Stimulated activated CD4-positive, alpha-beta T cell treated with anti-CD3 and anti-CD28 coated beads, Interleukin-4, amount 100 ng/mL, for 48 hours (primary cell): ENCODE data around the gene LSAMP.
"Not testable (repeated sequence)": the region's sequence is repeated elsewhere in the genome, so short reads cannot be mapped to it uniquely, and the experiment has no call there.

ENCODE experiments used
- DNase-seq, 2 donors: peaks; one replicate each; pipeline ENCODE4 v3.0.0-alpha.2; 2020; ENCODE audit warnings: low read depth in 2 of 2

The LSAMP gene

DNA sequence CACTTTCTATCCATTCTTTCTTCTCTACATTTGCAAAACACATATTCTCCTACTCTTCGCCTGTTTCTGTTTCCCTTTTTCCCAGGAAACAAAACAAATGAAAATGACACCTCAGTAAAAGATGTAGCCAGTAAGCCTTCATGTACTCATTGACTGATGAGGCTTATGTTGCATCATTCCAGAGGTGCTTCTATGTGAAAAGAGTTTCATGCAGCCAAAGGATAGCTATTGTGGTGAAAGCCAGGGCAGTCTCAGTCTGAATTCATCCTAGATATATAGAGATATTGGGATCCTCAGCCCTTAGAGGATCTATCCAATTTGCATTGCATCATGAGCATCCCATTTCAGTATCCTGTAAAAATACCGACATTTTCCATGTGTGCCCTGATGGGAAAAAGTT is 554.7 kb downstream of the LSAMP start:
- no peak for DNase-seq

DNA sequence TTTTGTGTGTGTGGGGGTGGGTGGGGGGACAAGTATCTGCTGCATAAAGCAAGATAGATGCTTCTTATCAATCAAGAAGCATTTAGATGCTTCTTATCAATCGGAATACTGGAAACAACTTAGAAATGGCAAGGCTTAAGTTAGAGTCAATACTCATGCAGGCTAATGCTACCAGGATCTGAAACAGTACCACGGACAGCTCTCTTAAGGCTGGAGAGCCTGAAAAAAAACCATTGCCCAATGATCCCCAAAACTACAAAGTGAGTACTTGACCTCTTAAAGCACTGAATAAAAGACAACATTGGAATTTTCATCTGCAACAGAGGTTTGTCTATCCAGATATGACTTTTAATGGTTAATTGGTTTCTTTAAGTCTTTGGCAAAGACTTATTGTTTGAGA is 559.7 kb downstream of the LSAMP start:
- no peak for DNase-seq

DNA sequence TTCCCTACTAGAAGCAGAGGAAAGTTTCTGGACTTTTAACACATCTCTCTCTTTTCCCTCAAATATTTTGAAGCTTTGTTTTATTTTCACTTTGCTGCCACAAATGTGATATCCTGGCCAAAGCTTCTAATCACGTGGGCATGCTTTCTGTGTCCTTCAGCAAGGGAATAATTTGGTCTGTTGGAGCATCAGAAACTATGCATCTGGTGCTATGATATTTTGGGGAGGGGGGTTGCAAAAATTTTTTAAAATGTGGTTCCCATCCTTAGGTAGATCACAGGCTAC is 567.7 kb downstream of the LSAMP start:
- no peak for DNase-seq

DNA sequence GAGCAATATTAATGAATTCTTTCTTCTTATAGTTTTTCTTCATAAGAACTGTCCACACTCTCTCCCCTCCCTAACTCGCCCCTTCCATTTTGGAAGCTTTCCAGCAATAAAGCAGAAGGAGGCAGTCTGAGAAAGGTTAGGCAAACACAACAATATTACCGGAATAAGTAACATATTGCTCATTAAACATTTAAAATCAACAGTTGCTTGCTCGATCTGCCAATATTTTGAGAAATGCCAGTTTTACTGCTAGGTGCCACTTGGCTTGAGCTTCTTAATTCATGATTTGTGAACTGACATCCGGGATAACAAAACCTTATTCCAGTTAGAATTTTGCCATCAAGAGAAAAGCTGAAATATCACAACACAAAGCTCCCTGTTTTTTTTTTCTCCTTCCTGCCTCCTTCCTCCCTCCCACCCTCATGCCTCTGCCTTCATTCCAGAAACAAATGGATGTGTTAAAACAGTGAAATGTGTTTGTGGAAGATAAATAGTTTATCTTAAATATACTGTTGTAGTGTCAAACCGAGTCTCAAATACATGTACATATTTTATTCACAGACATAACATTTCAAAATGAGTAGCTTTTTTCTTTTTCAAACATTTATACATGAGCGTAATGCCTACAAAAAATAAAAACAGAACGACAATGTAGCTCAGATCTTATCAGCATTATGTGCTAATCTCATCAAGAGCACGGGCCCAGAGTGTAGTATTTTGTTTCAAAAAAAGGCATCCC is 568.2 kb downstream of the LSAMP start:
- no peak for DNase-seq

DNA sequence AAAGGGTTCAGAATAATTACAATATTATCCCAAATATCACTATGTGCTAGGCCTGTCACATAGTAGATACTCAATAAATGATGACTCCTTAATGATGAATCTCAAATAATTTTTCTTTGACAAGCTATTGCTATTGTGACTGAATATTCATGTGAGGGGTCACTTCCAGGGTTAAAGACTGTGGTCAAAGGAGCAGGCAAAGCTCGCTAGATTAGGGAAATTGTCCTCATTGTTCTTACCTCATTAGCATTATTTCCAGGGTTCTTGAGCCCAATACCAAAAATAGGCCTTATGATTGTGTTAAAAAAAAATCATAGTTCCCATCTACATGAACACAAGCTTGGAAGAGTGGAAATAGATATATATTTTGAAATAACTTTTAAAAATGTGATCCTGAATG is 569.8 kb downstream of the LSAMP start:
- DNase-seq, result no peak

DNA sequence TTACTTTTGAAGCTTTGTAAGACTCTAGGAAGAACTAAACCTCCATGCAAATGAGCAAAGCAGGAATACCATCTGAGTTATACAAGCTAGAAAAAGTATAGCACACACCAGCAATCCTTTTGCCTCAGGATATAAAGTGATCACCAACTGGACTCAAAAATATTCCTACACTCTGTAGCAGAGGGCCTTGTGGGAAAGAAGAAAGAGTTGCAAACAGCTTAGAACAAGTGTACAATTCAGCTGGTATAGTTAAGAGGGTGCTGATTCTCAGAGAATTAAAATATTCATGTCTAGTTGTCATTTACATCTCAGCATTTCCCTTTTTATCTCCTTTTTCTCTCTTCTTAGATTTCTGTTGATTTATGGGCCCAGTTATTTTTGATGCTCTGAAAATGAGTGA is 573.6 kb downstream of the LSAMP start:
- DNase-seq, result no peak

DNA sequence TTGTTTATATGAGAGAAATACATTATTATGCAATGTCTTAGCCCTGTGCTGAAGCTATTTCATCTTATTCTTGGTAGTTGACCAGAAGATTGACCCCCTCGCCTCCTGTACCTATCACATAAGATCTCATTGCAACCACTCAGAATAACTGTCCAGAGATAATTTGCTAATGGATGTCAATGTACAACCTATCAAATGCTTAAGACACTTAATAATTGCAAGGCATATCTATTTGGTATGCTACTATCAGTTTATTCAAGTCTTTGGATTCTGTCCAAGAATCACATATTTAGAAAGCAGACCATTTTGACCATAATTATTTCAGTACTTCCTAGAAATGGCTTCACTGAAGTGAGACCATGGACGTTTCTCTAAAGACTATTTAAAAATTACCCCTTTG is 580.4 kb downstream of the LSAMP start:
- no peak for DNase-seq

DNA sequence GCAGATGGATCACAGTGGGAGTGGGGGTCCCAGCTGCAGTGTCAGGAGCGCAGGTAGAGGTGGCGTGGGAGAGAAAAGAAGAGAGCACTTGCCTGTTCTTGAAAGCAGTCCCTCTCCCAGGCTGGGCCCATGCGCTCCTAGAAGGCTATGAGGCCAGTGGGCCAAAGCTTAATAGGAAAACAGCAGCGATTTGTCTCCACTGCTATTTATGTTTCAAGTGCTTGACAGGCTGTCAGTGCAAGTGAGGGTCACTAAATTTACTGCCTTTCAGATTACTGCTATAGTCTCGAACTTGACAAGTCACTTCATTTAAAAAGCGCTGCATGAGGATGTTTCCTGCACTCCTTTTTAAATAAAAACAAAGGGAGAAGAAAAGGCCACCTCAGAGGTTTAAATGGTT is 582.4 kb downstream of the LSAMP start:
- DNase-seq, result no peak

DNA sequence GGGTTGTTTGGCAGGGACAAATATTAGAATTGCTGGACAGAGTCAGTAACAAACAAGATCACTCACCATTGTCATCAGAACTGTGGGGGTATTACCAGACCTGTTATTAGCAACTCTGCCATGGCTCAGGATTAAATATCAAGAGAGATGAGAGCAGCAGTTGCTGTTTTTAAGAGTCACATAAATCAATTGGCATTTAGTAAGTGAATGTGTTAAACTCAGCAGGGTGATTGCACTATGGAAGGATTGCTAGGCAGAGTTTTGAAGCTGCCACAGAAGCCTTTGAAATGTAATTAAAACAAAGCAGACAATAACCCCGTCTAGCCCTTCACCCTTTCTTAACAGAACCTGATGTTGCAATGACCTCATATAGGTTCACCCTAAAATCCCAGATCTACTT is 583.2 kb downstream of the LSAMP start:
- no peak for DNase-seq

DNA sequence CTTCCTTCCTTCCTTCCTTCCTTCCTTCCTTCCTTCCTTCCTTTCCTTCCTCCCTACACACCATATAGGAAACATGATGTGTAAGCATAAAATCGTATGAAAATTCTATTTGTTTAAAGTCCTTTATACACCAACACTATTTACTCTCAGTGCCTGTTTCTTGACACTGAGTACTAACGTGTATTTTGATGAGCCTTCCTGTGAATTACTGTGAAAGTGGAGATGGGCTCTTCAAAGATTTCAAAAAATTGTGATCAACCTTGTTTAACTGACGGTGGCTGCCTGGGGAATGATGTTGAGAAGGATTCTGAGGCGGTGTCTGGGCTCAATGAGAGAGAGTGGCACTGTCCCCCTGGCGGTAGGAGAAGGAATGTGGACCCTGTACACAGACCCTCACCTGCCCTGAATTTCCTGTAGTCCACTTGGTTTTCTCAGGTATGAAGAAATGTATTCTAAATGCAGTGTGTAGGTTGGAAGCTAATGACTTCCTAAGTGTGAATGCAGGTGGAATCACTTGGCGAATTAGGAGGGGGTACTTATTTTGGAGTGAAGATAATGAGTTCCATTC is 584.0 kb downstream of the LSAMP start:
- no peak for DNase-seq

DNA sequence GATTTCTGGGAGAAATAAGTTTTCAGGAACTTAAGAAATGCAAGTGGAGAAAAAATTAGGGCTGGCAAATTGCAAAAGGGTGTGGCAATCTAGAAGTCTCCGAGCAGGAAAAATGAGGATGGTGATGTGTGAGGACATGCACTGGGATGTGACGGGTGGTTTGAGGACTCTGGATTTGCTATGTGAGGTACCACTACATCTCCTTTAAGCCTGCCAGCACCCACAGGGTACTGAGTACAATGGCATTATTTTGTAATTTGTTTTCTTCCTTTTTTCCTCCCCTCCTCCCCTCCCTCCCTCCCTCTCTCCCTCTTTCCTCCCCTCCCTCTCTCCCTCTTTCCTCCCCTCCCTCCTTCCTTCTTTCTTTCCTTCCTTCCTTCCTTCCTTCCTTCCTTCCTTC is 584.5 kb downstream of the LSAMP start:
- DNase-seq, result no peak

DNA sequence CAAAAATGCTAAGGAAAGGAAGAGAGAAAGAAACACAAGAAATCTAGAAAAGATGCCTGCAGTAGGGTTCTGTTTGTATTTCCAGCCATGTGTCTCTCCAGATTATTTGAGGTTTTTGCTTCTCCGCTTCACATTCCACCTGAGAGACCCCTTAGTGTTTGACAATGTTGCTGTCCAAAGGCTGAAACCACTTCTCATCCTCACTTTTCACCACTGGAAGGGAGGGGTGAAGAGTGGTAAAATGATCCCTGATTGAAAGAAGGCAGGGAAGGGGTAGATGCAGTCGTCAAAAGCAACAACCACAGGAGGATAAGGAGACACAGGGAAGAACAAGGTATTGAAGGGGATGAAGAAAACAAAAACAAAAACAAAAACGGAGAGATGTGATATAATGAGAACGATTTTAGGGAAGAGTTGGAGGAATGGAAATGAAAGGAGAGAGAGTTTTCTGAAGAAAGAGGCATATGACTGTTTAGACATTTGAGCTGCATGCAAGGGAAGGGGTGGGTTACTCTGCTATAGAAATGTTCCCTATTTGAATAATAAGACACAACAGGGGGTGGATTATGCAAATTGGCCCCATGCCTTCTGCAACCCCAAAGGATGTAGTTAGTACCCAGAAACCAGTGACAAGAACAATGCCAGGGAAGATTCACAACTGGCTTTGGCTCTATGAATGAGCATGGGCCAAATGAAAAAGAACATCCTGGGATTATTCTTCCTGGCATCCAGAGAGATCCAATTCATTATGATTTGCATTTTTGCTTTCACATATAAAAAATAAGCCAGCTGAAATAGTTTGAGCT is 586.1 kb downstream of the LSAMP start:
- DNase-seq, result no peak

DNA sequence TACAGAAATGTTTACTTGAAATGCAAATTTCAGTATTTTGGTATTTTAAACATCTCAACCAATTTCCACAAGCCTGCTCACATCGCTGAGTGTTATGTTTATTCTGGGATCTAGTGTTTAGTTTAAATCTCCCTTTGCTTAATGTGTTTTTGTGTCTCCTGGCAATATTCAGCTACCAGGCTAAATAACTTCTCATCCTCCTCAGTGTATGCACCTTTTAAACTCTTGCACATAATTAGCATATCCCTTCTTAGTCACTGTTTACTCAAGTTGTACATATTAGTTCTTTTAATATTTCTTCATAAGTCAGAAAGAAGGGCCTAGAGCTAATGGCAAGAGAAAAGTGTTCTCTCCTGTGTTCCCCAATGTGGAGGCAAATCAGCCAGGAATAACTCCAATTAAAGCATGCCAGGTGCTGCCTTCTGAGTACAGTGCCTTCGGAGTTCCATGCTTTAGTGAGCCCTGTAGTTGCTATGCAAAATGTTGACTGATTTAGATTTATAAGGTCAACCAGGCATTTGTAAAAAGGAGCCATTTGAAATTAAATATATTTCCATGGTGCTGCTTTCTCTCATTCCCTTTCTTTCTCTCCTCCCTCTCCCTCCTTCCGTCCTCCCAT is 587.7 kb downstream of the LSAMP start:
- DNase-seq, result no peak

DNA sequence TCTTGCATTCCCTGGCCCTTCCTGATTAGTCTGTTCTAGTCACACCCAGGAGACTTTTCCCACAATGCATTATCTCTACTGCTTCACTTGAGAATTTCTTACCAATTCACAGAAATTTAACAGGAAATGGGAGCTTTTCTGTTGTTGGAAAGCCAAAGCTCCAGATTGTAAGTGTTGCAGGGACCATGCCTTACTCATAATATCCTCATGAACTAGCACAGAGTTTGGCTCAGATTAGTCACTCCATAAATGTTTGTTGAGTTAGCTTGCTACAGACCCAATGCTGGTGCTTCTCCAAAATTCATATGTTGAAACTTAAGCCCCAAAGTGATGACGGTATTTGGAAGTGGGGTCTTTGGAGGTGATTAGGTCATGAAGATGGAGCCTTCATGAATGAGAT is 589.4 kb downstream of the LSAMP start:
- DNase-seq, result no peak

DNA sequence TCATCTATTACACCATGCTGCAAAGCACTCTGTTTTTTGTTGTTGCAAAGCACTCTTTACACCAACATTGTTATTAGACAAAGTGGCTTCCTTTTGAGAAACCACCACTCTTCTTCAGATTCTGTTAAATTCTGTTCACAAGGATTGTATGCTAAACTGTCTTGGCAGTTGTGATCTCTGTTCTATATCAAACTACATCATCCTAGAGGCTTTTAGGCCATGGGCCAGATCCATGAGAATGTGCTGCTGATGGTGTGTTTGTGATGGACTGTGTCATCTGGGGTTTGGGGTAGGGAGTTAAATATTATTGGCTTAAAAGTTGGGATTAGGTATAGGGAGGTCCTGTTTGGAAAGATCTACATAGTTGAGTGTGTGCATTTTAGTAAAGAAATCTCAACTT is 592.2 kb downstream of the LSAMP start:
- no peak for DNase-seq

DNA sequence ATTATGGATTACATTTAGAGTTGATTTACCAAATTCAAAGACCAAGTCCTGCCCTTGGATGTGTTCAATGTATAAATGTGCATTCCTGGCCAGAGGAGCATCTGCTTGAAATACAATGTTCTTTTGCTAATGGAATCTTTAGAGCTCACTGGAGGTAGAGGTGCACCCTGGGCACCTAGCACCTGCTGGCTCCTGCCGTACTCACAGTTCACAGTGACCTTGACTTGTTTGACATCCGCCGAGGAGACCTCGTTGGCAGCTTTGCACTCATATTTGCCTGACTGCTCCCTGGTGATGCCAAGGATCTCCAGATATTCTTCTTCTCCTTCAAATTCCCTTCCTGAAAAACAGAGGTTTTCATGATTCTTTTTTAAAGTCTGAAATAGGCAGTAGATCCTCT is 593.0 kb downstream of the LSAMP start:
- no peak for DNase-seq

DNA sequence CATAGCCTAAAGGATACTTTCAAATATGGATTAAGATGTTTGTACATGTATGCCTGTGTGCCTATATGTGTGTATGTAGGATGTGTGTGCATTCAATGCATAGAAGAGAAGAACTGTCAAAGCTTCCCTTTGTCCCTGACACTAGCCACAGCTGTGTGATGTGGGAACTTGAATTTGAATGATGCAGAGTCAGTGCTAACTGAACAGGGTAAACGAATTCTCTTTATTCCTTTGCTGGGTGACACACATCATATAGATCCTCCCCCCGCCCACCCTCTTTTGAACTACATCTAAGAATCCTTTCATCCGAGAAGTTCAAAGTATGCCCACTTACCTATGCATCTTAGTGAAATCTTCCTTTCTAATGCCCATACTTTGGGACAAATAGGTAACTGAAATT is 593.7 kb downstream of the LSAMP start:
- DNase-seq, result no peak

DNA sequence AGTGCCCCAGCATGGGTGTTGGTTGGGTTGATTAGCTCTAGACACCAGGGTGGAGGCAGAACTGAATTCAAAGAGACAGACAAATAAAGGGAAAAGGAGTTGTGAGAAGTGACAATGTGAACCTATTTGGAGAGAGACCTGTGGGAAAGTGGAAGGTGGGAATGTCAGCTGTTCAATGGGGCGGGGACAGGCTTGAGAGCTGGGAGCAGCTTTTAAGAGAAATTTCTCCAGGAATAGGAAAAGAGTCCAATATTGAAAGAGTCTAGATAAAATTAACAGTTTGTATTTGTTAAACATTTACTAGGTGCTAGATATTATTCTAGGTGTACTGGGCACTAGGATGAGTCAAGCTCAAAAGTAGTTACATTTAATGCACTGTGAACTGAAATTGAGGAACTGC is 596.6 kb downstream of the LSAMP start:
- no peak for DNase-seq

DNA sequence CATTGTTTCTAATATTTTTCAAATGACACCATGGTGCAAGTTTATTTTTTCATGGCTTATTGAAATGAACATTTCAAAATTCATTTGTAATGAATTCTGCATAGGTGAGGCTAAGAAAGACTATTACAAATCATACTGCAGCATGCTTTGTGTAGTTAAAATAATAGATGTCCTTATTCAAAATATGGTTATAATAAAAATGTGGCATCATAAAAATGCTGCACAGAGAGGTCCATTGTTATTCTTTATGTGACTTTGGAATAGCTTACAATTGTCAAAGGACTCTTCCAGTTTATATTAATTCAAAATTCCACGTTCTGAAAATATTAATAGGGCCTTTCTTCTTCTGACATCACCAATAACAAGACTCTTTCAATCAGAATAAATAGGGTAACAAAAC is 599.3 kb downstream of the LSAMP start:
- no peak for DNase-seq

DNA sequence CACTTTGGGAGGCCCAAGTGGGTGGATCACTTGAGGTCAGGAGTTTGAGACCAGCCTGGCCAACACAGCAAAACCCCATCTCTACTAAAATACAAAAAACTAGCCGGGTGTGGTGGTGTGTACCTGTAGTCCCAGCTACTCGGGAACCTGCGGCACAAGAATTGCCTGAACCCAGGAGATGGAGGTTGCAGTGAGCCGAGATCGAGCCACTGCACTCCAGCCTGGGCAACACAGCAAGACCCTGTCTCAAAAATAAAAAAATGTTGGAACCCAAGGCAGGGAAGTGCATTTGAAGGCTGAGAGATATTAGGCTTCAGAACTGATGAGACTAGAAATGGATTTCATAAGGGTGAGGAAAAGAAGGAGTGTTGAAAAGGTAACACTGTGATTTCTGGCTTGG is 600.6 kb downstream of the LSAMP start:
- DNase-seq, result not testable (repeated sequence)

DNA sequence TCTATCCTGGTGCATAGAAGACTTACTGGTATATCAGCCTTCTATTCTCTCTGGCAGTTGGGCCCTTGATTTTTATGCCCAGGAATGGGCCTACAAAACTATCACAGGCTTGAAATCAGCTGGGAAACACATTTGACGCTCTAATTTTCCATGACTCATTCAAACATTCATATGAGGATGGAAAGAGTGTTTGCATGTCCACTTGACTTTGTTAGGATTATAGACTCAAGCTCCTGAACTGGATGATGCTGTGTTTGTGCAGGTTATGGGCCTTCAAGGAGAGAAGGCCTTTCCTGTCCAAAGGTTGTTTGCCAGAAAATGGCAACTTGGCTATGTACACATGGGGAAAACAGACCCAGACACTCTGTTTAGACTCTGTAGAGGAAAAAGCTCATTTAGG is 602.1 kb downstream of the LSAMP start:
- no peak for DNase-seq

DNA sequence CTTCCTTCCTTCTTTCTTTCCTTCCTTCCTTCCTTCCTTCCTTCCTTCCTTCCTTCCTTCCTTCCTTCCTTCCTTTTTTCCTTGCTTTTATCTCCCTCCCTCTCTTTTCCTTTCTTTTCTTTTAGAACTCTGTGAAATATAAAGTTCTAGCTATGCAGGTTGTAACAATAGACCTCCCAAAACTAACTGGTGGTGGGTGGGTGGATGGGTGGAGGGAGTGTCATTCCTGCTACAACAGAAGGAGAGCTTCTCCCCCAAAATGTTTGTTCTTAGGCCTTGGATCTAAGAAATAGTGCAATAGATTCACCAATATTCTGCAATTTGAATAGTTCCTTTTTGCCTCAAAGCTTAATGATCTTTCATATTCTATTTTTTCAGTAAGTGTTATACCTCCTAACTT is 606.0 kb downstream of the LSAMP start:
- DNase-seq, result no peak

DNA sequence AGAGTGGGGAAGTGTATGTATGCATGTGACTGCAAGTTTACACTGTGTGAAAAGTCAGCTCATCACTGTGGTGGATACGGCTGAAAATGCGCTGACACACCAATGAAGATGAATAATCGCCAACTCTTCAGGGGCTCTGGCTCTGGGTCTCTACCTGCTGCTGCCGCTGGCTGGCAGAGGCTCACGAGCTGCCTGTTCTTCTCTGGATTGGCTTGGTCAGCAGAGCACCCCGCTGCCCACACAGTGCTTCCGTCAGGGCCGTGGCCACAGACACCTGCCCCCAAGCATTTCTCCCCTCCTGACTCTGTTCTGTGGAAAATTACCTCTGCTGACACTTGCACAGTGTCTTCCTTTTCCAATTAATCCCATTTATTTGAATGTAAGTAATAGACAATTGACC is 606.5 kb downstream of the LSAMP start:
- DNase-seq, result no peak
